CD4-positive, alpha-beta T cell (primary cell): ENCODE results near the gene ABI3. TPM values are rescaled to one million over a fixed set of nuclear protein-coding genes. Genes with fewer than 3 reads are reported as not detected.
A peak's percentile ranks its signal among the peaks of the same experiment; 100 is the strongest.

Source experiments
- ATAC-seq: fragments of 200-7000 bp; cut with Tn5 transposase; one replicate; pipeline ENCODE4 v1.10.0; 2022; ENCODE audit warnings: mild to moderate bottlenecking; ENCODE audit not compliant: poor library complexity
- CTCF ChIA-PET: fragments of 350-600 bp; sonication (Branson Sonifier 250); formaldehyde crosslinking; loops from one replicate; lab custom pipeline; 2021; ENCODE audit warnings: antibody characterized with exemption, inconsistent platforms; lab: Charles Lee
- POLR2A ChIA-PET: fragments of 350-600 bp; sonication (Branson Sonifier 250); formaldehyde crosslinking; loops from one replicate; lab custom pipeline; 2021; ENCODE audit warnings: antibody characterized with exemption, inconsistent platforms; lab: Charles Lee
- DNase-seq, 14 experiments: peaks; one replicate each; pipeline ENCODE4 v3.0.0-alpha.2; 2013 to 2020; ENCODE audit warnings: mixed read lengths in 2 of 14
- H3K27ac ChIP-seq, 2 donors: one replicate each; pipeline versions ENCODE4 v1.5.1 to v1.7.0; 2013; ENCODE audit warnings: low read length in 2 of 2, low read depth in 1 of 2, mild to moderate bottlenecking in 1 of 2
- H3K27me3 ChIP-seq, 2 experiments: 1 replicate in 1 of 2; 2 replicates in 1 of 2; pipeline versions ENCODE4 v1.6.1 to v1.7.0; 2013; ENCODE audit warnings: low read length in 2 of 2, control low read depth in 1 of 2, mild to moderate bottlenecking in 1 of 2, moderate library complexity in 1 of 2; ENCODE audit not compliant: insufficient read depth in 2 of 2, control insufficient read depth in 1 of 2
- H3K36me3 ChIP-seq: one replicate; pipeline ENCODE4 v1.6.1; 2013; ENCODE audit warnings: low read length, control low read depth; ENCODE audit not compliant: insufficient read depth
- H3K4me1 ChIP-seq: one replicate; pipeline ENCODE4 v1.6.1; 2013; ENCODE audit warnings: low read length, control low read depth; ENCODE audit not compliant: insufficient read depth
- H3K4me3 ChIP-seq: one replicate; pipeline ENCODE4 v1.5.1; 2013; ENCODE audit warnings: mild to moderate bottlenecking, low read length, moderate library complexity
- H3K9me3 ChIP-seq, 2 experiments: 1 replicate in 1 of 2; 2 replicates in 1 of 2; pipeline versions ENCODE4 v1.6.1 to v1.7.0; 2013; ENCODE audit warnings: low read length in 2 of 2, mild to moderate bottlenecking in 2 of 2, control low read depth in 1 of 2, moderate library complexity in 1 of 2; ENCODE audit not compliant: control insufficient read depth in 1 of 2, insufficient read depth in 1 of 2
- H3K27ac Mint-ChIP-seq: one replicate; pipeline ENCODE4 v1.8.0; 2020; ENCODE audit warnings: mixed read lengths
- H3K27me3 Mint-ChIP-seq: one replicate; pipeline ENCODE4 v1.8.0; 2021; ENCODE audit warnings: mixed read lengths
- H3K36me3 Mint-ChIP-seq: one replicate; pipeline ENCODE4 v1.8.0; 2021; ENCODE audit warnings: low read depth, mixed read lengths
- H3K4me1 Mint-ChIP-seq: one replicate; pipeline ENCODE4 v1.8.0; 2021; ENCODE audit warnings: low read depth, mixed read lengths
- H3K4me3 Mint-ChIP-seq: one replicate; pipeline ENCODE4 v1.8.0; 2020; ENCODE audit warnings: mild to moderate bottlenecking, mixed read lengths
- H3K9me3 Mint-ChIP-seq: one replicate; pipeline ENCODE4 v1.8.0; 2020; ENCODE audit warnings: mixed read lengths
- intact Hi-C, 2 experiments: fragments of 100-400 bp; cut with DNase I in 1 of 2; cut with micrococcal nuclease in 1 of 2; formaldehyde crosslinking; loops; one replicate each; pipeline versions ENCODE4 v1.15.1 to v1.9.0; 2023 to 2025; cut with DNase I, micrococcal nuclease
- total RNA-seq, 174 experiments: library from RNA in 2 of 174; stranded (reverse) in 2 of 174; gene quantifications; one replicate each; pipeline ENCODE4 v1.2.3 and lab custom pipeline; 2021 to 2026
- TF ChIP-seq, protein P1 (sequence below): fragments of 200-600 bp; IDR thresholded peaks from one replicate; pipeline ENCODE4 v1.8.0; 2022; ENCODE audit warnings: antibody characterized with exemption, mild to moderate bottlenecking

Gene ABI3
- total RNA-seq, 2 experiments from 2014 or later: 5.6 to 5.8 TPM

DNA sequence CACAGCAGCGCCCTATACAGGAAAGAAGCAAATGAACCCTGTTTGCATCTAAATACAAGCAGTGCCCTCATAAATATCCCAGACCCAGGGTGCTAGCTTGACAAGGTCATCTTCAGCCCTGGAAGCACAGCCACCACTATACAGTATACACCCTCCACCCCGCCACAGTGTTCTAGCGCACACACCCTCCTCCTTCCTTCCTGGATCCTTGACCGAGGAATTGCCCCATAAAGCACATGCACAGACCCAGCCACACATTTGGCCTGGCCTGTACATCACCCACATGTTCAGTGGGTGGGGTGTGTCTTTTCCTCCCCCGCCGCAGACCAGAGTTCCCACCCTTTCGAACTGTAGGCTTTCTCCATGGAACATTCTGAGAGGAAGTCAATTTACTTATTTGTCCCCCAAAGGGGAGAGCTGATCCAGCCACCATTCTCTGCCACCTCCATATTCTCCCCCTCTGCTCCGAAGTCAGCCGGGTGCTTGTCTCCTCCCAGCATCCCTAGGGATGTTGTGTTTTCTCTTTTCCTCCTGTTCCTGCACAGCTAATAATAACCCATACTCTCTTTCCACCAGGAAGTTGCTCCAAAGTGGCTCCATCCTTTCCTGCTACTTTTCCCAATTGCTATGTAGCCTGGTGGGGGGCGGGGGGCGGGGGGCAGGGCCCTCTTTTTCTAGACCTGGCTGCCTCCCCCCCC lies 6.6 kb downstream of the ABI3 start:
- H3K36me3 ChIP-seq: peaks cover 17% of the 10 kb centered on the region
- peak overlapping the region in 1 of 2 donors; percentile 31 for H3K27ac ChIP-seq
- intact Hi-C loops: no loop called here
- CTCF ChIA-PET: interaction anchor here (1.3 to 3.1 kb wide), 2 partner anchors 11 to 25 kb away, joined by 3 to 10 read pairs; no protein-coding TSS in a partner anchor
- TF ChIP-seq, protein P1, sequence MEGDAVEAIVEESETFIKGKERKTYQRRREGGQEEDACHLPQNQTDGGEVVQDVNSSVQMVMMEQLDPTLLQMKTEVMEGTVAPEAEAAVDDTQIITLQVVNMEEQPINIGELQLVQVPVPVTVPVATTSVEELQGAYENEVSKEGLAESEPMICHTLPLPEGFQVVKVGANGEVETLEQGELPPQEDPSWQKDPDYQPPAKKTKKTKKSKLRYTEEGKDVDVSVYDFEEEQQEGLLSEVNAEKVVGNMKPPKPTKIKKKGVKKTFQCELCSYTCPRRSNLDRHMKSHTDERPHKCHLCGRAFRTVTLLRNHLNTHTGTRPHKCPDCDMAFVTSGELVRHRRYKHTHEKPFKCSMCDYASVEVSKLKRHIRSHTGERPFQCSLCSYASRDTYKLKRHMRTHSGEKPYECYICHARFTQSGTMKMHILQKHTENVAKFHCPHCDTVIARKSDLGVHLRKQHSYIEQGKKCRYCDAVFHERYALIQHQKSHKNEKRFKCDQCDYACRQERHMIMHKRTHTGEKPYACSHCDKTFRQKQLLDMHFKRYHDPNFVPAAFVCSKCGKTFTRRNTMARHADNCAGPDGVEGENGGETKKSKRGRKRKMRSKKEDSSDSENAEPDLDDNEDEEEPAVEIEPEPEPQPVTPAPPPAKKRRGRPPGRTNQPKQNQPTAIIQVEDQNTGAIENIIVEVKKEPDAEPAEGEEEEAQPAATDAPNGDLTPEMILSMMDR: no peak
- Mint-ChIP-seq H3K27me3 (no peaks in the 10 kb centered on the region), H3K9me3 (no peaks in the 10 kb centered on the region), H3K4me3 (peak overlapping the region; percentile 36), H3K27ac (peak overlapping the region; percentile 96), H3K36me3 (peaks cover 24% of the 10 kb centered on the region), H3K4me1 (peaks cover 71% of the 10 kb centered on the region)
- POLR2A ChIA-PET: interaction anchor here (0.9 to 2.2 kb wide), 2 partner anchors 8 to 24 kb away, joined by 4 to 20 read pairs; partner anchors contain the start of genes ABI3 and GNGT2
- no peaks in the 10 kb centered on the region for H3K9me3 ChIP-seq
- H3K4me1 ChIP-seq: peaks cover 84% of the 10 kb centered on the region
- H3K4me3 ChIP-seq: no peak overlapping the region
- DNase-seq (peak in 3 of 14 experiments; percentile 45 to 54 (median 47)), ATAC-seq (no peak)
- no peaks in the 10 kb centered on the region for H3K27me3 ChIP-seq

DNA sequence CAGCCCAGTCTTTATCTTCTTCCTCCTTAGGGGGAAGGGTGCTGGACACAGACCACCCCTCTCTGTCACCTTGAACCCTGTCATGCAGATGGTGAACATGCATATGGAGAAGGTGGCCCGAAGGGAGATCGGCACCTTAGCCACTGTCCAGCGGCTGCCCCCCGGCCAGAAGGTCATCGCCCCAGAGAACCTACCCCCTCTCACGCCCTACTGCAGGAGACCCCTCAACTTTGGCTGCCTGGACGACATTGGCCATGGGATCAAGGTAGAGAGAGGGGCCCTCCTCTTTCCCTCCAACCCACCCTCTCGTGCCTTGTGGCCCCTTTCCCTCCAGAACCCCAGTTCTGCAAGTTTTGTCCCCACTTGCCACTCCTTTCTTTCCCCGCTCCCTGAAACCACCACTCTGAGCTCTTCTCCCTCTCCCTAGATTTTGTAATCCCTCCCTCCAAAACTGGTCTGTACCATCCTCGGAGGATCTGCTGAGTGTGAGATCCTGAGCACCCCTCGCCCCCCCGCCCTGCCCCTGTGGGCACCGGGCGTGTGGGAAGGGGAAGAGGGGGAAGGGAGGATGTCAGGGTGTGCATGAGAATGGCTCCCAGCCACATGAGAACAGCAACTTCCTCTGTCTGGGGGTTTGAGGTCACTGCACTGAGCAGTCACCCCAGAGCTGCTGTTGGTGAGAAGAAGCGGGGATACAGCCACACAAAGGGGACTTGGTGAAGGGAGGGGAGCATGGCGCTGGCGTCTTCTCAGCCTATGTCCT lies 7.3 kb downstream of the ABI3 start:
- CTCF ChIA-PET: interaction anchor here (1.3 to 3.1 kb wide), 2 partner anchors 10 to 26 kb away, joined by 3 to 10 read pairs; no protein-coding TSS in a partner anchor
- H3K4me1 Mint-ChIP-seq: peaks cover 64% of the 10 kb centered on the region

More for the DNA sequence above, 7.3 kb downstream of the ABI3 start:
- Mint-ChIP-seq H3K36me3 (peaks cover 30% of the 10 kb centered on the region), H3K27ac (peak overlapping the region; percentile 96), H3K4me3 (peak overlapping the region; percentile 85), H3K27me3 (no peaks in the 10 kb centered on the region), H3K9me3 (no peaks in the 10 kb centered on the region)
- Histone ChIP-seq H3K4me3 (peak overlapping the region; percentile 32), H3K27ac (peak overlapping the region; percentile 63 to 64), H3K27me3 (no peaks in the 10 kb centered on the region), H3K9me3 (no peaks in the 10 kb centered on the region), H3K36me3 (peaks cover 21% of the 10 kb centered on the region), H3K4me1 (peaks cover 78% of the 10 kb centered on the region)
- POLR2A ChIA-PET: interaction anchor here (1.4 to 2.2 kb wide), 4 partner anchors 9 to 25 kb away, joined by 4 to 27 read pairs (median 14); partner anchors contain the start of genes ABI3 and GNGT2
- ATAC-seq (peak; percentile 84), DNase-seq (peak; percentile 44 to 93 (median 62))
- TF ChIP-seq, protein P1: no peak
- intact Hi-C loops: loop anchor here in 1 of 2 experiments (1.0 kb wide), 1 partner anchor 26 kb away; no protein-coding TSS in a partner anchor
